ENCODE data around the gene SCO1.

The SCO1 gene

GRCh38 chr17:10697092-10698081, at the start of gene SCO1, which contains the start of gene ADPRM:
Gene SCO1, minus strand, starts transcription at chr17:10697533. Its CDS starts 26 bp downstream, at chr17:10697507.
Gene ADPRM, plus strand, starts transcription at chr17:10697594. Its CDS starts 7,333 bp downstream, at chr17:10704927.
- DNase-seq (ENCODE audit: low spot score) = peak; percentile 84
- POLR2A ChIA-PET (ENCODE audit: low non-redundant PET) = no interaction called here
- H3K27ac ChIP-seq = peak within 1 kb of the TSS; percentile 93
- TF ChIP-seq CTCF (conservative IDR thresholded peaks at IDR 0.05; ENCODE audit: low read depth) = no peak
- CTCF ChIA-PET = no interaction called here

GRCh38 chr17:10745231-10745630, 47.9 kb upstream of the SCO1 start:
- POLR2A ChIA-PET (ENCODE audit: low non-redundant PET) = no interaction called here
- CTCF ChIA-PET = no interaction called here
- H3K27ac ChIP-seq = no peak overlapping the region
- no peak for TF ChIP-seq CTCF (conservative IDR thresholded peaks at IDR 0.05; ENCODE audit: low read depth)
- DNase-seq (ENCODE audit: low spot score) = no peak

GRCh38 chr17:10744501-10745000, 47.2 kb upstream of the SCO1 start:
- CTCF ChIA-PET = no interaction called here
- H3K27ac ChIP-seq = no peak overlapping the region
- POLR2A ChIA-PET (ENCODE audit: low non-redundant PET) = no interaction called here
- no peak for DNase-seq (ENCODE audit: low spot score)
- TF ChIP-seq CTCF (conservative IDR thresholded peaks at IDR 0.05; ENCODE audit: low read depth) = no peak

GRCh38 chr17:10743316-10744009, 46.1 kb upstream of the SCO1 start:
- CTCF ChIA-PET = interaction anchor here (0.6 kb wide), 1 partner anchor 939 kb away, joined by 3 read pairs; no protein-coding TSS in a partner anchor
- no peak overlapping the region for H3K27ac ChIP-seq
- POLR2A ChIA-PET (ENCODE audit: low non-redundant PET) = interaction anchor here (0.7 kb wide), 1 partner anchor 367 kb away, joined by 10 read pairs; no protein-coding TSS in a partner anchor
- no peak for DNase-seq (ENCODE audit: low spot score)
- TF ChIP-seq CTCF (conservative IDR thresholded peaks at IDR 0.05; ENCODE audit: low read depth) = no peak

- no peak for DNase-seq (ENCODE audit: low spot score)
- no peak overlapping the region for H3K27ac ChIP-seq
- POLR2A ChIA-PET (ENCODE audit: low non-redundant PET) = interaction anchor here (0.7 kb wide), 1 partner anchor 369 kb away, joined by 10 read pairs; no protein-coding TSS in a partner anchor
- no peak for TF ChIP-seq CTCF (conservative IDR thresholded peaks at IDR 0.05; ENCODE audit: low read depth)
- CTCF ChIA-PET = interaction anchor here (0.6 to 0.7 kb wide), 2 partner anchors 309 to 398 kb away, joined by 3 read pairs; no protein-coding TSS in a partner anchor
Observed at GRCh38 chr17:10742431-10742830, 45.1 kb upstream of the SCO1 start.
